ENCODE results near the gene OR51T1. TPM values are rescaled to one million over a fixed set of nuclear protein-coding genes. Genes with fewer than 3 reads are reported as not detected.

OR51T1 gene
- polyA plus RNA-seq, 1 donor from 2014 or later: not detected

GRCh38 chr11:4882543-4882942, 843 bp downstream of the OR51T1 start:
- Histone ChIP-seq H3K79me2 (replicated peaks; ENCODE audit: insufficient read depth, low read length) (no peaks in the 10 kb centered on the region), H3K4me2 (ENCODE audit: low read length) (no peak overlapping the region), H3K9ac (ENCODE audit: low read length) (no peak overlapping the region), H2AFZ (ENCODE audit: low read depth, low read length) (no peak overlapping the region), H3F3A (ENCODE audit: insufficient read depth, low read length, poor library complexity, severe bottlenecking) (no peaks in the 10 kb centered on the region), H3K9me3 (ENCODE audit: low read length) (no peaks in the 10 kb centered on the region), H3K9me2 (ENCODE audit: insufficient read depth, low read length) (no peaks in the 10 kb centered on the region), H4K20me1 (ENCODE audit: insufficient read depth) (no peaks in the 10 kb centered on the region), H3K27ac (ENCODE audit: low read length) (no peak overlapping the region), H3K4me3 (ENCODE audit: low read length) (no peak overlapping the region), H3K27me3 (ENCODE audit: insufficient read depth, low read depth, low read length) (no peaks in the 10 kb centered on the region), H3K36me3 (ENCODE audit: insufficient read depth, low read length) (no peaks in the 10 kb centered on the region)
- no peak for TF ChIP-seq EP300 (conservative IDR thresholded peaks at IDR 0.05; ENCODE audit: poor library complexity, severe bottlenecking)

GRCh38 chr11:4884361-4884760, 2.7 kb downstream of the OR51T1 start:
- Histone ChIP-seq H4K20me1 (ENCODE audit: insufficient read depth) (no peaks in the 10 kb centered on the region), H3K36me3 (ENCODE audit: insufficient read depth, low read length) (no peaks in the 10 kb centered on the region), H3F3A (ENCODE audit: insufficient read depth, low read length, poor library complexity, severe bottlenecking) (no peaks in the 10 kb centered on the region), H3K27ac (ENCODE audit: low read length) (no peak overlapping the region), H2AFZ (ENCODE audit: low read depth, low read length) (no peak overlapping the region), H3K9ac (ENCODE audit: low read length) (no peak overlapping the region), H3K4me2 (ENCODE audit: low read length) (no peak overlapping the region), H3K9me3 (ENCODE audit: low read length) (no peaks in the 10 kb centered on the region), H3K4me3 (ENCODE audit: low read length) (no peak overlapping the region), H3K9me2 (ENCODE audit: insufficient read depth, low read length) (no peaks in the 10 kb centered on the region), H3K79me2 (replicated peaks; ENCODE audit: insufficient read depth, low read length) (no peaks in the 10 kb centered on the region), H3K27me3 (ENCODE audit: insufficient read depth, low read depth, low read length) (no peaks in the 10 kb centered on the region)
- TF ChIP-seq MXI1 (conservative IDR thresholded peaks at IDR 0.05; ENCODE audit: poor library complexity, severe bottlenecking) (no peak), TAF1 (IDR thresholded peaks at IDR 0.05; ENCODE audit: low read depth) (no peak), POLR2AphosphoS5 (IDR thresholded peaks at IDR 0.05) (no peak), EP300 (conservative IDR thresholded peaks at IDR 0.05; ENCODE audit: poor library complexity, severe bottlenecking) (no peak), RAD21 (conservative IDR thresholded peaks at IDR 0.05) (no peak), CTCF (IDR thresholded peaks at IDR 0.05; ENCODE audit: poor library complexity, severe bottlenecking) (no peak), EZH2 (IDR thresholded peaks at IDR 0.05; ENCODE audit: borderline replicate concordance, insufficient read depth, low read length, poor library complexity, severe bottlenecking) (no peak), SMC3 (conservative IDR thresholded peaks at IDR 0.05; ENCODE audit: poor library complexity) (no peak), REST (IDR thresholded peaks at IDR 0.05; ENCODE audit: borderline replicate concordance) (no peak)

GRCh38 chr11:4886186-4886585, 4.5 kb downstream of the OR51T1 start:
- H3K79me2 ChIP-seq (replicated peaks; ENCODE audit: insufficient read depth, low read length): no peaks in the 10 kb centered on the region
- H4K20me1 ChIP-seq (ENCODE audit: insufficient read depth): no peaks in the 10 kb centered on the region
- no peaks in the 10 kb centered on the region for H3F3A ChIP-seq (ENCODE audit: insufficient read depth, low read length, poor library complexity, severe bottlenecking)
- no peaks in the 10 kb centered on the region for H3K9me2 ChIP-seq (ENCODE audit: insufficient read depth, low read length)
- H3K4me2 ChIP-seq (ENCODE audit: low read length): no peak overlapping the region
- no peaks in the 10 kb centered on the region for H3K27me3 ChIP-seq (ENCODE audit: insufficient read depth, low read depth, low read length)
- H2AFZ ChIP-seq (ENCODE audit: low read depth, low read length): no peak overlapping the region
- H3K9me3 ChIP-seq (ENCODE audit: low read length): no peaks in the 10 kb centered on the region
- H3K4me3 ChIP-seq (ENCODE audit: low read length): no peak overlapping the region
- H3K36me3 ChIP-seq (ENCODE audit: insufficient read depth, low read length): no peaks in the 10 kb centered on the region
- H3K9ac ChIP-seq (ENCODE audit: low read length): no peak overlapping the region
- TF ChIP-seq SMC3 (conservative IDR thresholded peaks at IDR 0.05; ENCODE audit: poor library complexity) (no peak), MXI1 (conservative IDR thresholded peaks at IDR 0.05; ENCODE audit: poor library complexity, severe bottlenecking) (no peak), EZH2 (IDR thresholded peaks at IDR 0.05; ENCODE audit: borderline replicate concordance, insufficient read depth, low read length, poor library complexity, severe bottlenecking) (no peak), RAD21 (conservative IDR thresholded peaks at IDR 0.05) (no peak), REST (IDR thresholded peaks at IDR 0.05; ENCODE audit: borderline replicate concordance) (no peak), EP300 (conservative IDR thresholded peaks at IDR 0.05; ENCODE audit: poor library complexity, severe bottlenecking) (no peak), TAF1 (IDR thresholded peaks at IDR 0.05; ENCODE audit: low read depth) (no peak), POLR2AphosphoS5 (IDR thresholded peaks at IDR 0.05) (no peak), CTCF (IDR thresholded peaks at IDR 0.05; ENCODE audit: poor library complexity, severe bottlenecking) (no peak)
- H3K27ac ChIP-seq (ENCODE audit: low read length): no peak overlapping the region

Measured in neural cell (in vitro differentiated cells).